ENCODE measurements around the gene KDM2A. TPM values are rescaled to one million over a fixed set of nuclear protein-coding genes. Genes with fewer than 3 reads are reported as not detected.

KDM2A gene
- total RNA-seq, 1 donor from 2014 or later, result 62.9 TPM

DNA sequence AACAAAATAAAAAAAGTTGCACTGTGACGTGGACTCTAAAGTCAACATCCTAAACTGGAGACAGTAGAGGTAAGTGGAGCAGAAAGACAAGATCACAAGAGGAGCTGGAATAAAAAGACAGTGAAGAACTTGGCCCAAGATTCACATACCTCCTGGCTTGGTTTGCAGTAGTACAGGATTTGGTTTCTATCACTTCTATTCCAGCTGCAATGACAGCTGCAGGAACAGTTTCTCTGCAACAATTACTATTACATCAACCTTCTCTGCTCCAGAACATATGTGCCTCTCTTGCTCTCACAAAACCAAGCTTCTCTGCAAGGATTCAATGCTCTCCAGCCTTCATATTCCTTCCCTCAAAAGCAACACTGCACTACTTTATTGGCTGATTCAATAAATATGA, 7.8 kb upstream of the KDM2A start:
- DNase-seq (ENCODE audit: extremely low spot score, unreplicated experiment), result no peak

DNA sequence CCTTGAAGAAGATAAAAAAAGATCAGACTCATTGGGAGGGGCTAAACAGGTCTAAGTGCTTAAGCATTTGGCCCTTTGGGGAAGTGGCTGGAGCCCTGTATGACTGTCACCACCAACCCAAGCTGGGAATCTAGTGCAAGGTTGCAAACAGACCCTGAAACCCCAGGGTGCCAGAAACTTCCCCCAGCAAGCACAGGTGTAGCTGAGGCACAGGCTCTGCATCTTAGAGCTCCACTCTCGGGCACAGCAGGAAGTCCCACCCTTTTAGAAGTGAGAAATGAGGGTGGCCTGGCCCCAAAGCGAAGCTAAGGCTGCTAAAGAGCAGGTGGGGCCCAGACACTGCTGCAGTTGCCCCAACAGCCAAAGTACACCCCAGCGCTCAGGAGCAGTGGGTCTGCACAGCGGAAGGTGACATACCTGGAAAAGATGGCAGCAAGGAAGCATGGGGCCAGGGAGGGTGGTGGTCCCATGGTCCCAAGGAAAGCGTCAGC, 5.8 kb upstream of the KDM2A start:
- no peaks in the 10 kb centered on the region for H3K4me1 Mint-ChIP-seq (ENCODE audit: unreplicated experiment)
- no peak overlapping the region for H3K4me3 Mint-ChIP-seq (ENCODE audit: unreplicated experiment)
- TF ChIP-seq, protein P1, sequence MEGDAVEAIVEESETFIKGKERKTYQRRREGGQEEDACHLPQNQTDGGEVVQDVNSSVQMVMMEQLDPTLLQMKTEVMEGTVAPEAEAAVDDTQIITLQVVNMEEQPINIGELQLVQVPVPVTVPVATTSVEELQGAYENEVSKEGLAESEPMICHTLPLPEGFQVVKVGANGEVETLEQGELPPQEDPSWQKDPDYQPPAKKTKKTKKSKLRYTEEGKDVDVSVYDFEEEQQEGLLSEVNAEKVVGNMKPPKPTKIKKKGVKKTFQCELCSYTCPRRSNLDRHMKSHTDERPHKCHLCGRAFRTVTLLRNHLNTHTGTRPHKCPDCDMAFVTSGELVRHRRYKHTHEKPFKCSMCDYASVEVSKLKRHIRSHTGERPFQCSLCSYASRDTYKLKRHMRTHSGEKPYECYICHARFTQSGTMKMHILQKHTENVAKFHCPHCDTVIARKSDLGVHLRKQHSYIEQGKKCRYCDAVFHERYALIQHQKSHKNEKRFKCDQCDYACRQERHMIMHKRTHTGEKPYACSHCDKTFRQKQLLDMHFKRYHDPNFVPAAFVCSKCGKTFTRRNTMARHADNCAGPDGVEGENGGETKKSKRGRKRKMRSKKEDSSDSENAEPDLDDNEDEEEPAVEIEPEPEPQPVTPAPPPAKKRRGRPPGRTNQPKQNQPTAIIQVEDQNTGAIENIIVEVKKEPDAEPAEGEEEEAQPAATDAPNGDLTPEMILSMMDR (IDR thresholded peaks at IDR 0.05), result no peak
- no peaks in the 10 kb centered on the region for H3K36me3 Mint-ChIP-seq (ENCODE audit: unreplicated experiment)
- no peaks in the 10 kb centered on the region for H3K27me3 Mint-ChIP-seq (ENCODE audit: unreplicated experiment)
- H3K27ac Mint-ChIP-seq (ENCODE audit: unreplicated experiment), result no peak overlapping the region
- DNase-seq (ENCODE audit: extremely low spot score, unreplicated experiment), result no peak
- H3K9me3 Mint-ChIP-seq (ENCODE audit: unreplicated experiment), result no peaks in the 10 kb centered on the region

More for the DNA sequence above, 7.8 kb upstream of the KDM2A start:
- Mint-ChIP-seq H3K4me1 (ENCODE audit: unreplicated experiment) (no peaks in the 10 kb centered on the region), H3K36me3 (ENCODE audit: unreplicated experiment) (no peaks in the 10 kb centered on the region), H3K4me3 (ENCODE audit: unreplicated experiment) (no peak overlapping the region), H3K9me3 (ENCODE audit: unreplicated experiment) (no peaks in the 10 kb centered on the region), H3K27ac (ENCODE audit: unreplicated experiment) (no peak overlapping the region), H3K27me3 (ENCODE audit: unreplicated experiment) (no peaks in the 10 kb centered on the region)
- TF ChIP-seq, protein P1 (IDR thresholded peaks at IDR 0.05), result no peak

DNA sequence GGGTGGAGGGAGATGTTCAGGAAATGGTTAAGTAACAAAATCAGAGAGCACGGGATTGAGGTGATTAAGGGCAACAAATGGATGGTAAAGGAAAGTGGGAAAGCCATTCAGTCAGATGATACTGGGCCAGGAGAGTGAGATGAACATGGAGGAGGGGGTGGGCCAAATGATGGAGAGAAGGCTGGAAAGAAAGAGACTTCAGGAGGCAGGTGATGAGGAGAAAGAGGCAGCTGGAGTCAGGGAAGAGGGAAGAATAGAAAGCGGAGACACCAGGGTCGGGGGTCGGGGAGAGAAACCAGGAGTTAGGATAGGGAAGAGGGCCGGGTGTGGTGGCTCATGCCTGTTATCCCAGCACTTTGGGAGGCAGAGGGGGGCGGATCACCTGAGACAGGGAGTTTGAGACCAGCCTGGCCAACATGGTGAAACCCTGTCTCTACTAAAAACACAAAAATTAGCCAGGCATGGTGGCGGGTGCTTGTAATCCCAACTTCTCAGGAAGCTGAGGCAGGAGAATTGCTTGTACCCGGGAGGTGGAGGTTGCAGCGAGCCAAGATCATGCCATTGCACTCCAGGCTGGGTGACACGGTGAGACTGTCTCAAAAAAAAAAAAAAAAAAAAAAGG, 4.7 kb upstream of the KDM2A start:
- Mint-ChIP-seq H3K4me1 (ENCODE audit: unreplicated experiment) (no peaks in the 10 kb centered on the region), H3K9me3 (ENCODE audit: unreplicated experiment) (no peaks in the 10 kb centered on the region), H3K36me3 (ENCODE audit: unreplicated experiment) (no peaks in the 10 kb centered on the region), H3K4me3 (ENCODE audit: unreplicated experiment) (no peak overlapping the region), H3K27me3 (ENCODE audit: unreplicated experiment) (no peaks in the 10 kb centered on the region), H3K27ac (ENCODE audit: unreplicated experiment) (no peak overlapping the region)
- TF ChIP-seq, protein P1 (IDR thresholded peaks at IDR 0.05), result no peak
- no peak for DNase-seq (ENCODE audit: extremely low spot score, unreplicated experiment)

DNA sequence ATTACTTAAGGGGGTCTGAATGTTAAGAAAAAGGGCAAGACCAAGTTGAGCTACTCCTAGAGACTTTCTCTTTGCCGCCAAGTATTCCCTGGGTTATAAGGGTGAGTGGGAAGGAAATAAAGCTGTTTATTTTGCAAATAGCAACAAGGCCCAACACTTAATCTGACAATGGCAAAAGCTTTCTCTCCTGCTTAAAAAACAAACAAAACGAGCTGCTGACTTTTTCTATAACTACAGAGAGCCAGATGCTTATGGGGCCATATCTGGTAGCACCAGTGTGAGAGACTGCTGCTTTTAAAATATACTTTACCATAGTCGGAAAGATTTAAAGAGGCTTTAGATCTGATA, 2.3 kb upstream of the KDM2A start:
- no peak overlapping the region for H3K4me3 Mint-ChIP-seq (ENCODE audit: unreplicated experiment)

DNA sequence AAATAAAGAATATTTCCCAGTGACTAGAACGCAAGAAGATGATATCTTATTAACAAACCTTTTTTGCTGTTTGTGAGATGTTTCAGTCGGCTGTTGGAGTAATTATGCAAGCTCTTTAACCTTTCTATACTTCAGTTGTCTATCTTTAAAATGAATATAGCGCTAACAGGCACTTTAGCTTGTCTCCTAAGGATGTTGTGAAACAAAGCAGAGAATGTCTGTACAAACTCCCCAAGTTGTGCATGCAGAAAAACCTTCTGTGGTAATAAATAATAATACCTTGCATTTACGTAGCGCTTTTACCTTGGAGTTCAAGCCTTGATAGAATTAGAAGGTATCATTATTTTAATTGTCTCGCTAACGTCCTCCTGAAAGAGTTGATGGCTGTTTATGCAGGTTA, 1.9 kb upstream of the KDM2A start:
- Mint-ChIP-seq H3K4me1 (ENCODE audit: unreplicated experiment) (peaks cover 10% of the 10 kb centered on the region), H3K4me3 (ENCODE audit: unreplicated experiment) (no peak overlapping the region), H3K27ac (ENCODE audit: unreplicated experiment) (peak overlapping the region; percentile 71), H3K9me3 (ENCODE audit: unreplicated experiment) (no peaks in the 10 kb centered on the region), H3K36me3 (ENCODE audit: unreplicated experiment) (no peaks in the 10 kb centered on the region), H3K27me3 (ENCODE audit: unreplicated experiment) (no peaks in the 10 kb centered on the region)
- DNase-seq (ENCODE audit: extremely low spot score, unreplicated experiment), result no peak
- TF ChIP-seq, protein P1 (IDR thresholded peaks at IDR 0.05), result no peak

More for the DNA sequence above, 2.3 kb upstream of the KDM2A start:
- no peak for DNase-seq (ENCODE audit: extremely low spot score, unreplicated experiment)
- H3K4me1 Mint-ChIP-seq (ENCODE audit: unreplicated experiment), result peaks cover 6% of the 10 kb centered on the region
- no peaks in the 10 kb centered on the region for H3K27me3 Mint-ChIP-seq (ENCODE audit: unreplicated experiment)
- H3K9me3 Mint-ChIP-seq (ENCODE audit: unreplicated experiment), result no peaks in the 10 kb centered on the region
- TF ChIP-seq, protein P1 (IDR thresholded peaks at IDR 0.05), result no peak
- H3K27ac Mint-ChIP-seq (ENCODE audit: unreplicated experiment), result no peak overlapping the region
- H3K36me3 Mint-ChIP-seq (ENCODE audit: unreplicated experiment), result no peaks in the 10 kb centered on the region
